Measurements from ENCODE around the gene ANKRD33.

ANKRD33 gene

DNA sequence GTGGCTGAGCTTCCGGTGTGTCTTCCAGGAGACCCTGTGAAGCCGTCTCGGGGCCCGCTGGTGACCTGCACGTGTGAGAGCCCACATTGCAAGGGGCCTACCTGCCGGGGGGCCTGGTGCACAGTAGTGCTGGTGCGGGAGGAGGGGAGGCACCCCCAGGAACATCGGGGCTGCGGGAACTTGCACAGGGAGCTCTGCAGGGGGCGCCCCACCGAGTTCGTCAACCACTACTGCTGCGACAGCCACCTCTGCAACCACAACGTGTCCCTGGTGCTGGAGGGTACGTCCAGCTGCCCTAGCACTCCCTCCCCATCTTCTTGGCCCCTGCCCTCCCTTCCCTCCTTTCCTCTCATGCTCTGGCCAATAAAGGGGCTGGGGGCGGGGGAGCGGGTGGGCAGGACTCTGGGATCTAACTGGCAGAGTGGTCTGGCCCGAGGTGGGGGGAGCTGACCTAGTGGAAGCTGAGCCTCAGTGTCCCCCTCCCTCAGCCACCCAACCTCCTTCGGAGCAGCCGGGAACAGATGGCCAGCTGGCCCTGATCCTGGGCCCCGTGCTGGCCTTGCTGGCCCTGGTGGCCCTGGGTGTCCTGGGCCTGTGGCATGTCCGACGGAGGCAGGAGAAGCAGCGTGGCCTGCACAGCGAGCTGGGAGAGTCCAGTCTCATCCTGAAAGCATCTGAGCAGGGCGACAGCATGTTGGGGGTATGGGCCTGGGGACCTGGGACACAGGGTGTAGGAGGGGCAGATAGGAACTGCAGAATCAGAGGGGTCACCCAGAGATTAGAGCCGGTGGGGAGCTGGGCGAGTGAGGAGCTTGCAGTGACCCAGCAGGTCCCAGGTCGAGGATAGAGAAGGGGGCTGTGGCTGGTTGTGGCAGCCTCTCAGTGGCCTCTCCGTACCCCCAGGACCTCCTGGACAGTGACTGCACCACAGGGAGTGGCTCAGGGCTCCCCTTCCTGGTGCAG is 25.4 kb downstream of the ANKRD33 start:
- Mint-ChIP-seq H3K9me3 (no peaks in the 10 kb centered on the region), H3K36me3 (no peaks in the 10 kb centered on the region), H3K27ac (no peak overlapping the region), H3K4me1 (no peaks in the 10 kb centered on the region), H3K4me3 (no peak overlapping the region)
- DNase-seq (ENCODE audit: low spot score in 2 of 2) (no peak), ATAC-seq (no peak)

- no peaks in the 10 kb centered on the region for H3K4me1 Mint-ChIP-seq
- no peak for DNase-seq (ENCODE audit: low spot score in 2 of 2)
- H3K36me3 Mint-ChIP-seq, result no peaks in the 10 kb centered on the region
- ATAC-seq, result no peak
- no peaks in the 10 kb centered on the region for H3K9me3 Mint-ChIP-seq
- H3K4me3 Mint-ChIP-seq, result no peak overlapping the region
- H3K27ac Mint-ChIP-seq, result no peak overlapping the region
These were observed 26.4 kb downstream of the ANKRD33 start for GRCh38 chr12:51914034-51914923.

- Mint-ChIP-seq H3K36me3 (no peaks in the 10 kb centered on the region), H3K4me1 (no peaks in the 10 kb centered on the region), H3K4me3 (no peak overlapping the region), H3K27ac (no peak overlapping the region), H3K9me3 (no peaks in the 10 kb centered on the region)
- no peak for DNase-seq (ENCODE audit: low spot score in 2 of 2)
- no peak for ATAC-seq
These were observed 27.2 kb downstream of the ANKRD33 start for GRCh38 chr12:51915003-51915625.

GRCh38 chr12:51915951-51916350 is 28.0 kb downstream of the ANKRD33 start:
- no peak for DNase-seq (ENCODE audit: low spot score in 2 of 2)
- no peak for ATAC-seq
- H3K36me3 Mint-ChIP-seq, result no peaks in the 10 kb centered on the region
- H3K4me1 Mint-ChIP-seq, result no peaks in the 10 kb centered on the region
- no peak overlapping the region for H3K4me3 Mint-ChIP-seq
- H3K9me3 Mint-ChIP-seq, result no peaks in the 10 kb centered on the region
- H3K27ac Mint-ChIP-seq, result no peak overlapping the region

GRCh38 chr12:51917041-51917590 is 29.2 kb downstream of the ANKRD33 start:
- Mint-ChIP-seq H3K4me3 (no peak overlapping the region), H3K4me1 (no peaks in the 10 kb centered on the region), H3K36me3 (no peaks in the 10 kb centered on the region), H3K9me3 (no peaks in the 10 kb centered on the region), H3K27ac (no peak overlapping the region)
- ATAC-seq (no peak), DNase-seq (ENCODE audit: low spot score in 2 of 2) (no peak)

GRCh38 chr12:51917746-51918453 is 30.0 kb downstream of the ANKRD33 start:
- H3K27ac Mint-ChIP-seq, result no peak overlapping the region
- no peaks in the 10 kb centered on the region for H3K36me3 Mint-ChIP-seq
- ATAC-seq, result no peak
- no peaks in the 10 kb centered on the region for H3K4me1 Mint-ChIP-seq
- H3K4me3 Mint-ChIP-seq, result no peak overlapping the region
- no peak for DNase-seq (ENCODE audit: low spot score in 2 of 2)
- H3K9me3 Mint-ChIP-seq, result no peaks in the 10 kb centered on the region

DNA sequence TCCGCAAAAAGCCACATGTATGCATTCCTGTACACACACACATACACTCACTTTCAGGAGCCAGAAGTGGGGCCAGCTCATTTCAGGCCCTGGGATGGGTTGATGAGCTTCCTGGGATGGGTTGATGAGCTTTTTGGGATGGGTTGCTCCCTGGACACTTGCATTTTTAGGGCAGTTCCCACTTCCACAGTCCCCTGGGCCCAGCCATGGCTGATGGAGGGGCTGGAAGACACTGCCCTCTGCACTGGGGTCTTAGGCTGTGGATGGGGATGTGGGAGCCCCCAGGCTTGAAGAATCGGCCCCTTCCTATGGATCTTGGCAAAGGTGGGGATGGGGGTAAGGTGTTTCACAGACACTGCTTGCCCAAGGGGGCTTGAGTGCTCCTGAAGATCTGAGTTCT is 32.1 kb downstream of the ANKRD33 start:
- Mint-ChIP-seq H3K27ac (no peak overlapping the region), H3K4me3 (no peak overlapping the region), H3K4me1 (peaks cover 20% of the 10 kb centered on the region), H3K36me3 (no peaks in the 10 kb centered on the region), H3K9me3 (no peaks in the 10 kb centered on the region)
- DNase-seq (ENCODE audit: low spot score in 2 of 2), result no peak
- ATAC-seq, result no peak

GRCh38 chr12:51921017-51921725 is 33.3 kb downstream of the ANKRD33 start:
- no peak overlapping the region for H3K4me3 Mint-ChIP-seq
- DNase-seq (ENCODE audit: low spot score in 2 of 2), result no peak
- H3K27ac Mint-ChIP-seq, result no peak overlapping the region
- H3K9me3 Mint-ChIP-seq, result no peaks in the 10 kb centered on the region
- peaks cover 23% of the 10 kb centered on the region for H3K4me1 Mint-ChIP-seq
- no peak for ATAC-seq
- no peaks in the 10 kb centered on the region for H3K36me3 Mint-ChIP-seq

DNA sequence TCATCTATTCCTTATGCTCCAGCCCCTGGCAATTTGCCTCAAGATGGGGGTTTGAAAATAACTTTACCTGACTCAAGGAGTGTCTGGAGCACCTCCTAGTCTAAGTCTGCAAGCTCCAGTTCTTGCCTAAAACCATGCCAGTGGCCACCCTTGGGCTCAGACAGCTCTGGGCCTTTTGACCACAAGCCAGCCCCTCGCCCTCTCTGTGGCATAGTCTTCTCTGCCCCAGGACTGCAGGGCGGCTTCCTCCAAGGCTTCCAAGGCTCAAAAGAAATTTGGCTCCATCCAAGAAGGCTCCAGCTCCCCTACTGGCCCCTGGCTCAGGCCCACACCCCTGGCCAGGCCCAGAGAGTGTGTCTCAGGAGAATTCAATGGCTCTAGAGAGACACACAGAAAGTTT is 34.2 kb downstream of the ANKRD33 start:
- H3K4me1 Mint-ChIP-seq, result peaks cover 23% of the 10 kb centered on the region
- H3K27ac Mint-ChIP-seq, result no peak overlapping the region
- ATAC-seq, result no peak
- no peak for DNase-seq (ENCODE audit: low spot score in 2 of 2)
- no peaks in the 10 kb centered on the region for H3K36me3 Mint-ChIP-seq
- no peak overlapping the region for H3K4me3 Mint-ChIP-seq
- no peaks in the 10 kb centered on the region for H3K9me3 Mint-ChIP-seq

GRCh38 chr12:51922762-51923505 is 35.0 kb downstream of the ANKRD33 start:
- H3K4me1 Mint-ChIP-seq, result peaks cover 23% of the 10 kb centered on the region
- H3K36me3 Mint-ChIP-seq, result no peaks in the 10 kb centered on the region
- no peaks in the 10 kb centered on the region for H3K9me3 Mint-ChIP-seq
- H3K27ac Mint-ChIP-seq, result peak overlapping the region; percentile 81
- ATAC-seq, result no peak
- no peak for DNase-seq (ENCODE audit: low spot score in 2 of 2)
- peak overlapping the region; percentile 43 for H3K4me3 Mint-ChIP-seq

DNA sequence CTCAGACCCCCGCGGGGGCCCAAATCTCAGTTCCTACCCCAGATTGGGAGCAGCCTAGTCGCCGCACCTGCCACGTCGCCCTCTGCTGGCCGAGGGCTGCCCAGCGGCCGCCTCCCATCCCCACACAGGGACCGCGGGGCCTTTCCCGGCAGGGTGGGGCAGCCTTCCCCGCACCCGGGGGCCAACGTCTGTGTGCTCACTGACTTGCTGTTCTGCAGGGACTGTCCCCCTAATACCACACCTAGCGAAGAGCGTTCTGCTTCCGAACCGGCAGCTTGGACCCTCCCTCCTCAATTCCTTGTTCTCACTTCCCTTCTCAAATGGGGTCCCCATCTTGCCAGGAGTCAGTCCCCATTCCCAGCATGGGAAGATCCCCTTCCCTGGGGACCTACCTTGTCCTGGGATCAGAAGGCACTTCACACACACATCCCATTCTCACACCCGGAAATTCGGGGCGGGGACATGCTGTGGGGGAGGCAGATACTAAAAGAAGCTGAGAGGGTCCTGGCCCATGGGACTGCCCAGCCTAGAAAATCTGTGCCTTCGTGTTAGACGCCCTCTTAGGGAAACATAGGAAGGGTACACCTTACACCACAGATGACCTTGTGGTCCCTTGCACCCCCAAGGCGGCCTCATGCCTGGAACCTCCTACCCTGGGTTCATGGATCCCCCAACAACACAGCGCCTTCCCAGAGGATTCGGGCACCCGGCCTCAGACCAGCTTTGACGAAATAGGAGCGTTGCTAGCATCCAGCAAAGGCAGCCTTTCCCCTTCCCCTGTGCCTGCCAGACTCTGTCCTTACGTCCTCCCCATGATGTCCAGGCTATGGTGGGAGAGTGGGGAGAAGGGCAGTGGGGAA is 35.8 kb downstream of the ANKRD33 start:
- peak overlapping the region; percentile 43 for H3K4me3 Mint-ChIP-seq
- peaks cover 23% of the 10 kb centered on the region for H3K4me1 Mint-ChIP-seq
- DNase-seq (ENCODE audit: low spot score in 2 of 2) (peak; percentile 56 to 71), ATAC-seq (peak; percentile 71)
- peak overlapping the region; percentile 81 for H3K27ac Mint-ChIP-seq
- no peaks in the 10 kb centered on the region for H3K9me3 Mint-ChIP-seq
- H3K36me3 Mint-ChIP-seq, result no peaks in the 10 kb centered on the region

DNA sequence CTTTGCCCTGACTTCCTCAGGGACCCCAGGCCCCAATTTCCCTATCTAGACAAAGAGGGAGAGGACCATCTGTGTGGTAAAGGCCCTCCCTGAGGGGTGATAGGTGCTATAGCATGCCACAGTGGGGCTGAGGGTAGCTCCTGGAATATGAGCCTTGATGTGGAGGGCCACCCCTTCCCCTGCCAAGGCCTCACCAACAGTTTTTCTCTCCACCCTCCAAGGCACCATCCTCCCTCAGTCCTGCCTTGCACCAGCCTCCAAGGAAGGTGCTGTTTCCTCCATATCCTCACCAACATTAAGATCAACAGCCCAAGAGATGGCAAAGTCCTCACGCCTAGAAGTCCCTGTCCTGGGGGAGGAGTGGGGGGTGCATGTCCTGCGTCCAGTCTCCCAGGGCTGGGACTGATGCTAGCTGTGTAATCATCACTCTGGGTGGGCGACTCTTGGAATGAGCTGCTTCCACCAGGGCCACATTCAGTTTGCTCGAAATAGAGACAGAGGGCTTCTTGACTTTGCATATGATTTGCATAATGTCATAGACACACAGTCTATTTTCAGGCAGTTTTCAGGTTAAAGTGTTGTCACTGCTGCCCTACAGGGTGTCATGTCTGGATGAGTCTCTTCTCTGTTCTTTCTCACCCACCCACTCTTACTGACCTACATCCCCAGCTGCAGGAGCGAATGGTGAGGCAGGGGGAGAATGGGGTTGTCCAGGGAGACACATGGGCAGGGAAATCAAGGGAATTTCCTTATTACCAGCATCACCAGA is 36.8 kb downstream of the ANKRD33 start:
- no peaks in the 10 kb centered on the region for H3K36me3 Mint-ChIP-seq
- no peaks in the 10 kb centered on the region for H3K9me3 Mint-ChIP-seq
- DNase-seq (ENCODE audit: low spot score in 2 of 2) (no peak), ATAC-seq (peak; percentile 74)
- peaks cover 23% of the 10 kb centered on the region for H3K4me1 Mint-ChIP-seq
- no peak overlapping the region for H3K4me3 Mint-ChIP-seq
- H3K27ac Mint-ChIP-seq, result peak overlapping the region; percentile 81

Data from stimulated activated effector memory CD8-positive, alpha-beta T cell treated with anti-CD3 and anti-CD28 coated beads, Interleukin-12 subunit alpha, Interleukin-12 subunit beta, amount 100 ng/mL, for 72 hours (primary cell).